ENCODE measurements around the gene PAQR5.
"Not testable (repeated sequence)": the region's sequence is repeated elsewhere in the genome, so short reads cannot be mapped to it uniquely, and the experiment has no call there.

PAQR5 gene

DNA sequence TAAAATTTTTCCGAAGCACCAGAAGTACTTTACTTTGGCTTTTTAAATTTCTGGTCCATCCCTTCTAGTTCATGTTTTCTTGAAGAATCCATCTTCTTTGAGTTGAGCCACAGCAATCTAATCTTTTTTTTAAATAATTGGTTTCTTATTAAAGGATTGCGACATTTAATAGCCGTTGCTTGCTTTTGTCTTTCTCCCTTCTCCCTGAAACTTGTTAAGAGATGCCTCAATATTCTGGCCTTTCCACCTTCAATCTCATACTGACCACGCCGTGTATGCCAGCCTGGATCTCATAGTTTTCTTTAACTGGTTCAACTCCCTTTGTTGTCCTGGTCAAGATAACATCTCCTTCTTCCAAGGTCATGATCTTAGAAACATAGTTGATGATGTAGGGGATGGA is 135.5 kb downstream of the PAQR5 start:
- DNase-seq = no peak

GRCh38 chr15:69434679-69435078 is 136.0 kb downstream of the PAQR5 start:
- no peak for DNase-seq

GRCh38 chr15:69435985-69436384 is 137.3 kb downstream of the PAQR5 start:
- no peak for DNase-seq

DNA sequence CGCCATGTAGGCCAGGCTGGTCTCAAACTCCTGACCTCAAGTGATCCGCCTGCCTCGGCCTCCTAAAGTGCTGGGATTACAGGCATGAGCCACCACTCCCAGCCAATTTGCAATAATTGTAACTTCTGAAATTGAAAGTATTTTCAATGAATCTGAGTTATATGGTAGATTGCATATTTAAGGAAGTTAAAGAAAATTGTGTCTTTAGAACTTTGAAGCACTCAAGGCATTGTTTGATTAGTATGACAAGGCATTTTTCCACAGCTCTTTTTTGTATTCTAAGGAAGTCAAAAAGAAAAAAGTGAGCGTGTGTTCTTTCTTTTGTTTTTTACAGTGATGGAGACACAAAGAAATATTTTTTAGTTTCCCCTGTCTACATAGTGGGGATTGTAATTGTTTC is 138.2 kb downstream of the PAQR5 start:
- DNase-seq = no peak

GRCh38 chr15:69439623-69440022 is 140.9 kb downstream of the PAQR5 start:
- no peak for DNase-seq

DNA sequence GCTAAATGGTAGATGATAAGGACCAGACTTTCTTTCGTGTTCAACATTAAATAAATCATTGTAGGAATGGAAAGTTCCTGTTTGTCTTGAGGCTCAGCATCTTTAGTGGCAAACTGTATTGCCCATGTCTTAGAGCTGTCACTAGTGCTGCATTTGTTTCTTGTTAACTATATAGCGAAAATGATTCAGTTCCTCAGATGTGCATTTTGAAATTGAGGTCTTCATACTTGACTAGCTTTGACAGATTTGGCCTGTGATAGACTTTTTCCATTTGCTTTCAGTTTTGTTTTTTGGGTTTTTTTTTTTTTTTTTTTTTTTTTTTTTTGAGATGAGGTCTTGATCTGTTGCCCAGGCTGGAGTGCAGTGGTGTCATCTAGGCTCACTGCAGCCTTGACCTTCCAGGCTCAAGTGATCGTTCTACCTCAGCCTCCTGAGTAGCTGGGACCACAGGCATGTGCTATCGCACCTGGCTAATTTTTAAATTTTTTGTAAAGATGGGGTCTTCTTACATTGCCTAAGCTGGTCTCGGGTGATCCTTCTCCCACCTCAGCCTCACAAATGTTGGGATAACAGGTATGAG is 144.4 kb downstream of the PAQR5 start:
- DNase-seq = no peak

- no peak for DNase-seq
Measured at GRCh38 chr15:69444686-69445085, 146.0 kb downstream of the PAQR5 start.

DNA sequence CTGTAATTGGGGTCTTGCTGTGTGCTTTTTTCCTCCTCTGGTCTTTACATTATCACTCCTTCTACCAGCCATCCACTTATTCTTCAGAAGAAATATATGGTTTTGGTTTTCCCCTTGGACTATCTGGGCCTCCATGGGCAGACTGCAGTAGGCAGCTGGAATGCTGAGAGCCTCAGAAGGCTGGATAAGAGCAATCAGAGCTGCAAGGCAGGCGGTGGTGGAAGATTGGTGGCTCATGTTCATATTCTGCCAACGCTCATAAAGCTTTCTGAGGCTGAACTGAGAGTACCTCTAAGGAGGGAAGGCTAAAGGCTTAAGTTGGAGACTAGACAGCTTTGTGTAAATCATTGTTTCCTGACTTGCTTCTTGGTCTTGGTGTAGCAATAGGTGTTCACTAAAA is 148.2 kb downstream of the PAQR5 start:
- DNase-seq = no peak

DNA sequence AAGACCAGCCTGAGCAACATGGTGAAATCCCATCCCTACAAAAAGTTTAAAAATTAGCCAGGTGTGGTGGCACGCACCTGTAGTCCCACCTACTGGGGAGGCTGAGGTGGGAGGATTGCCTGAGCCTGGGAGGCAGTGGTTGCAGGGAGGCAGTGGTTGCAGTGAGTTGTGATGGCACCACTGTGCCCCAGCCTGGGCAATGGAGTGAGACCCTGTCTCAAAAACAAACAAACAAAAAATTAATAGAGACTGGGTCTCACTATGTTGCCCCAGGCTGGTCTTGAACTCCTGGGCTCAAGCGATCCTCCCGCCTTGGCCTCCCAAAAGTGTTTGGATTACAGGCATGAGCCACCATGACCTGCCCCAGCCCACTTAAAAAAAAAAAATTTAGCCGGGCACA is 151.5 kb downstream of the PAQR5 start:
- DNase-seq = not testable (repeated sequence)

DNA sequence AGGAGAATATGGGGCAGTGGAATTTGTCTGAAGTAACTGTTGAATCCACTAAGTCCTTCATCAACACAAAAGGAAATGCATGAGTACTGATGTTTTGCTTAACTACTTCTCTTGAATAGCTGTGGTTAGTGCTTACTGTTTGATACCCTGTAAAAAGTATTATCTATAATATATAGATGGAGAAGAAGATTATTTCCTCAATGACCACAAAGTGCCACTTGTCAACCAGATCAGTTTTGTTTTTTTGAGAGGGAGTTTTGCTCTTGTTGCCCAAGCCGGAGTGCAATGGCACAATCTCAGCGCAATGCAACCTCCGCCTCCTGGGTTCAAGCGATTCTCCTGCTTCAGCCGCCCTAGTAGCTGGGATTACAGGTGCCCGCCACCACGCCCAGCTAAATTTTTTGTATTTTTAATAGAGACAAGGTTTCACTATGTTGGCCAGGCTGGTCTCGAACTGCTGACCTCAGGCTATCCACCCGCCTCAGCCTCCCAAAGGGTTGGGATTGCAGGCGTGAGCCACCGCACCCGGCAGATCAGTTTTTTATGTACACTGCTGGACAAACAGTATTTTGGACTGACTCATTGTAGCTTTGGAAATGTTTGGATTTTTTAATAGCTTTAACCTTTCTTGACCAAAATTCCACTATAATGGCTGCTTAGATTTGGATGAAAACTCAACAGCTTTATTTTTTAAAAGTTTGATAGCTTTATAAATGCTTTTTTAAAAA is 152.4 kb downstream of the PAQR5 start:
- DNase-seq = no peak

DNA sequence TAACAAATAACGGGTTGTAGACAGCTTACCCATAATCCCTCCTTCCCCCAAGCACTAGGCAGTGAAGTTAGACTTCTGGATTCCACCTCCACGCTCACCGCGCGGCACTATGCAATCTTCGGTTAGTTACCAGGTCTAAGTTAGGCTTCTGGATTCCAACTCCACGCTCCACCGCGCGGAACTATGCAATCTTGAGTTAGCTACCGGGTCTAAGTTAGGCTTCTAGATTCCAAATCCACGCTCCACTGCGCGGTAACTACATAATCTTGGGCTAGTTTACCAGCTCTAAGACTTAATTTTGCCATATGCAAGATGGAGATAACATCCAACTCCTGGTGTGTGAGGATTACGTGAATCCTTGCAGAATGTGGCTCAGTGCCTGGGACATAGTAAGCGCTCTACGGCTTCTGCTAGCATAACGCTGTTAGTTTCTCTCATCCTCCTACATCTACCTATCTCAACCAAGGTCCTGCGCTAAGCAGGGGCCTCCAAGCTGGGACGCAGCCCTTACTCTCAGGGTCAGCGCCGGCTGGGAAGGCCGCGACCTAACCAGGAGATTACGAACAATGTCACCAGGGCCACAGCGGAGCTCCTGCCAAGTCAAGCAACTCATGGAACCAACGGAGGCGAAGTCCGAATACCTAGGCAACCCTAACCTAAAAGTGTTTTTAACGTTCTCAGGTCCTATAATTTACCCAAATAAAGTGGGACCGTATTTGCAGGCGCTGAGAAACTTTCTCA is 153.4 kb downstream of the PAQR5 start:
- DNase-seq = peak in 1 of 2 experiments; percentile 40

GRCh38 chr15:69452692-69453521 is 154.2 kb downstream of the PAQR5 start, which contains the start of gene RPLP1:
Gene RPLP1, plus strand, starts transcription at chr15:69452818. Its CDS starts 131 bp downstream, at chr15:69452949.
- DNase-seq = peak; percentile 78 to 96

GRCh38 chr15:69454953-69455352 is 156.2 kb downstream of the PAQR5 start:
- no peak for DNase-seq

GRCh38 chr15:69456208-69457166 is 157.8 kb downstream of the PAQR5 start:
- DNase-seq = no peak
